Measurements from ENCODE around the gene SERPINE1.

- TF ChIP-seq ZBTB7A (IDR thresholded peaks at IDR 0.05; ENCODE audit: low read depth) (no peak), EP300 (IDR thresholded peaks at IDR 0.05; ENCODE audit: borderline replicate concordance) (no peak)
Observed at GRCh38 chr7:101123703-101124068, 3.2 kb upstream of the SERPINE1 start.
